ENCODE data around the gene CFAP46.
"Not testable (repeated sequence)": the region's sequence is repeated elsewhere in the genome, so short reads cannot be mapped to it uniquely, and the experiment has no call there.

Gene CFAP46

DNA sequence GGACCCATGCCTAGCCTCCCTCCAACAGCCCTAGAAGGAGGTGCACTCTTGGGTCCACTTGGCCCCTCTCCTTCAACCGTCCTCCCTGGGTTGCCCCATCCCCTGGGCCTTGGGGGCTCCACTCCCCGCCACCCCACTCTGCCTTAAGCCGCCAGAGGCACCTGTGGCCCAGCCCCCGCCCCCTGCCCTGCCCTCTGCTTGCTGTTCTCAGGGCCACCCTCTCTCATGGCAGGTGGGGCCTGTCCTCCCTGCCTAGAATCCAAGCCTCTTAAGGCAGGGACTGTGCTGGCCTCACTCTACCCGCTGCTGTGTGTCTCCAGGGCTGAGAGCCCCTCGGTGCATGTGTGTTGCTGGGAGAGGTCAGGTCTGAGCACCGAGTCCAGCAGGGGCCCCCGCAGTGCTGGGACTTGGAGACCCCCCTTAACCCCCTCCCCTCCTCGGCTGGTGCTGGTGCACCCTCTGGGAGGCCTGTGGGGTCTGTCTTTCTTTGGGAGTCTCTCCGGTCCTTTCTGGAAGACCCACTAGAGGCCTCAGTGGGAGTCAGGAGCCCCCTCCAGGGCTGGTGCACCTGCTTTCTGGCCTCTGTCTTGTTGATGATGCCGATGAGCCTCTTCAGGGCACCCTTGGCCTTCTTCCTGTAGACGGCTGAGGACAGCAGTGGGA is 43.8 kb downstream of the CFAP46 start:
- DNase-seq: no peak

DNA sequence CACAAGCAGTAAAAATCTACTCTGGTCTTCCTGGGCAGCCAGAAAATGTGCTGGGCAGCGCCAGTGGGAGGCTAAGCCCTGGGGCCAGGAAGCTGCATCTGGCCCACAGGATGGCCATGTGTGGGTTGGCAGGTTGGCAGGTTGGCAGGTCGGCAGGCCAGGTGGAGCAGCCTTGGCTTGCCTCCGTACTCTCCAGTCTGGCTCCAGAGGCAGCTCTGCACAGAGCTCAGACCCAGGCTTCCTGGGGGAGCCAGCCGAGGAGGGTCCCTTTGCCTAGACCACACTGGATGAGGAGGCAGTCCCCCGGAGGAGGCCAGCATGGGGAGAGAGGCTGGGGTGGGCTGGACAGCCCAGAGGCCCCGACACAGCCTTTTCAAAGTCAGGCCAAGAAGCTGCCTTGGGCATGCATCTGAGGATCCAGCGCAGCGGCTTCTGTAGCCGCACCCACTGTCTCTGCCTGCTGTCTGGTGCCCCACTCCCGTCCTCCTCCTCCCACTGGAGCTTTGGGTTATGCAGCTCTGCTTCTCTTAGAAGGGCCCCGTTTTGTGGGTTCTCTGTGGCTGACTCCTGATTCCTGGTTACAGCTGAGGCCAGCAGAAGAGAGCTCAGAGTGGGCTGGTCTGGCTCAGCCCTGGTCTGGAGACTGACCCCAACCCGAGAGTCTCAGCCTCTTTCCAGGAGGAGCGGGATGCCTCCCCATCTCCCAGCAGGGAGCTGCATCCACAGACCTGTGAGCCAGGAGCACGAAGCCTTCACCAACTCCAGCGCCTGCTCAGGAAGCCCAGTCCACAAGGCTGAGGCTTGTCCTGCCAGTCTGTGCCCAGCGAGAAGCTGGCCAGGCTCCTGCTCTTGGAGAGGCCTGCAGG is 44.6 kb downstream of the CFAP46 start:
- no peak for DNase-seq

DNA sequence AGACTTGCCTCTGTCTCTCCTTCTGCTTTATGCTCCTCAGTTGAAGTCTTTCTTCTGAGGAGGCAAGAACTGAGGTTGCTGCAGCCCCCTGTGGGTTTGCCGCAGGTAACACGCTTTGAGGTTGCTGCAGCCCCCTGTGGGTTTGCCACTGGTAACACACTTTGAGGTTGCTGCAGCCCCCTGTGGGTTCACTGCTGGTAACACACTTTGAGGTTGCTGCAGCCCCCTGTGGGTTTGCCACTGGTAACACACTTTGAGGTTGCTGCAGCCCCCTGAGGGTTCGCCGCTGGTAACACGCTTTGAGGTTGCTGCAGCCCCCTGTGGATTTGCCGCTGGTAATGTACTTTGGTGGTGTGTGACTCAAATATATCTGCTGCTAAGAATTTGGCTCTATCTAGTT is 48.6 kb downstream of the CFAP46 start:
- DNase-seq: not testable (repeated sequence)

DNA sequence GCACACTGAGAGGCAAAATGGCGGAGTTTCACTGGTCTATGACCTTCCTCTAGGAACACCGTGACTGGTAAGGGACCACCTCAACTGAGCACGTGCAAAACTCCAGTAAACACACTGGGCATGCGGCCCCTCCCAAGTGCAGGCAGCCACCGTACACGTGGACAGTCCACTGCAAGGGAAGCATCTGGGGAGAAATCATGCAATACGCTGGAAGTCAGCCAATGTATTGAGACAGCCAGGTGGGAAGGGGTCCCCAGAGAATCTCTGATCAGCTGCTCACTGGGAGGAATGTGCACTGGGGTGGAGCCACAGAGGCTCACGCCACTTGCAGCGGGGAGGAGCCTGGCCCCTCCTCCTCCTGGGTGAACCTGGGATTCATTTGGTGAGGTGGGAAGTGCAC is 49.3 kb downstream of the CFAP46 start:
- DNase-seq: no peak

DNA sequence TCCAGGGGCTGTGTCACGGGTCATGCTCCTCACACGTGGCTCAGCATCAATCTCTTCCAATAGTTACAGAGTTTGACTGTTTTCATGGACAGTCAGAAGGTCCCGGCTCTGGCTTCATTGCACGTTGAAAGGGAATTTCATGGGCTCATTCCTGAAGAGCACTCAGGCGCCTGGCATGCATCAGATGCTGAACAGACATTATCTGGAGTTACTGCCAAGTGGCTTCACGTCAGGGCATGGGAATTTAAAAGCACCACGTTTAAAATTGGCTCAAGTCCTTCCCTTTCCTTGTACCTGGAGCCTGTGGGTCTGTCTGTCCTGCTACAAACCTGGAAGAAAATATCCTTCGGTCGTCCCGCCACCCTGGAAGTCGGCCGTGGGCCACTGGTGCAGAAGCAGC is 50.4 kb downstream of the CFAP46 start:
- no peak for DNase-seq

DNA sequence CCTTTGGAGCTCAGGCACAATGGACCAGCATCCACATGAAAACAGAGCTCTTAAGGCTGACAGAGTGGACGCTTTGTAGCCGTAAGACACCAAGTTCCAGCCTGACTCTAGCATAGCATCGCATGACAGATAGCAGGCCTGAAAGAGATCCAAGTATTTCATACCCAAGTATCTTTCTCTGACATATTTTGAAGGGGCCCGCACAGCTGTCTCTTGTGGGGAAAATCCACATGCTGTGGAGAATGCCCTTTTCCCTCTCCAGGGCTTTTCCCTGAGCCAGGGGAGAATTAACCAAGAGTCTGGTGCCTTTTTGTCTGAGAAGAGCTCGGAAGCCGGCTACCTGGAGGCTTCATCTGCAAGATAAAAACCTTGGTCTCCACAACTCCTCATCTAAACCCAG is 51.0 kb downstream of the CFAP46 start:
- no peak for DNase-seq

DNA sequence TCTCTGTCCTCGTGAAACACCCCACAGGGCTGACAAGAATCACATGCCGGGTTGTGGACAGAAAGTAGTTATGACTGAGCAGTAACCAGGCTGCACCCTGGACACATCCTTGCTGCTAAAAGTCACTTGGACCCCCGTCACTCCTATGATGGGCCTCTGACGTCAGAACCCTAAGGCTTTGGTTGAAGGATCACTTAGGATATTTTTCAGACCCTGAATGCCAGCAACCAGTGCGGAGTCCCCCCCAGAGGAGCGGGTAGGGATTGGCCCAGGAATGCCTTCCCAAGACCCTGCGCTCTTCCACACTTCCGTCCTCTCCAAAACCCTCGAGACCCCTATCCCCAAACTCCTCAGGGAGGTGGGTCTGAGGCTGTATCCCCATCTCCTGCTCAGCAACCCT is 52.1 kb downstream of the CFAP46 start:
- DNase-seq: no peak

DNA sequence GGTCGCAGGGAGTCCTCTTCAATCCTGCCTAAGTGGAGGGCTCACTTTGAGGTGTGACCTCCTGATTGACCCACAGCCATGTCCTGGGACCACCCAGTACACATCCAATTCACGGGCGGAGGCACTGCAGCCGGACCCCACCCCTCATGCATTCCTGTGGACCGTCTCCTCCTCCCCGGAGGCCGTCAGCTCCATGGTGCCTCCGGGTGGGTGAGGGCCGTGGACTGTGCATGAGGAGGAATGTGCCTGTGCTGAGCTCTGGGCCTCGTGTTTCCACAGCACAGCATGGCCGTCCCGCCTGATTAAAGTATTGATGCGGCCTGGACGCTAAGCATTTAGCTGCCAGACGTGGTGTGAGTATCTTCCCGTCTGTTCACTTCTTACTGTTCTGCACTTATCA is 52.8 kb downstream of the CFAP46 start:
- DNase-seq: no peak

DNA sequence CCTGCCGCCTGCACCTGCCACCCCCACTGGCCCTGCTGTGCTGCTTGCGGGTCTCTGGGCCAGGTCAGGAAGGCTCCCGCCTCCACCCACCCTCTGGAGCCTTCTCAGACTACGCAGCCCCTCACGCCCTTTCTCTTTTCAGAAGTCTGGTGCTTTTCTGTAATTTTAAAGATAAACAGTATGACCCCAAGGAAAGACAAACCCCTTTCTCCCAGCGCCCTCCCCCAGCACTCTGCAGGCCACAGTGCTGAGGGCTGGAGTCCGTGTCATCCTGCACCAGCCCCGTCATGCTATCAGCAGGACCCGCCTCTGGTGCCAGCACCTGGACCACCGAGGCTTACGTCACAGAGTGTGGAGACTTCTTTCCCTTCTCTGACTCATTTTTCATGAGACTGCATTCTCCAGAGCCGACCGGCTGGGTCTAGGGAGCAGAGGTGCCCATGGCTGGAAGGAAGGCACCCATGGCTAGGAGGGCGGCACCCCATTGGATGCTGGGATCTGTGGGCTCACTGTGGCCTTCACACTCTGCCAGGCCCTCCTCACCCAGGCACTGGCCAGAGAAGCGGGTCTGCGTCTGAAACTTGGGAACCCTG is 53.4 kb downstream of the CFAP46 start:
- DNase-seq: no peak

DNA sequence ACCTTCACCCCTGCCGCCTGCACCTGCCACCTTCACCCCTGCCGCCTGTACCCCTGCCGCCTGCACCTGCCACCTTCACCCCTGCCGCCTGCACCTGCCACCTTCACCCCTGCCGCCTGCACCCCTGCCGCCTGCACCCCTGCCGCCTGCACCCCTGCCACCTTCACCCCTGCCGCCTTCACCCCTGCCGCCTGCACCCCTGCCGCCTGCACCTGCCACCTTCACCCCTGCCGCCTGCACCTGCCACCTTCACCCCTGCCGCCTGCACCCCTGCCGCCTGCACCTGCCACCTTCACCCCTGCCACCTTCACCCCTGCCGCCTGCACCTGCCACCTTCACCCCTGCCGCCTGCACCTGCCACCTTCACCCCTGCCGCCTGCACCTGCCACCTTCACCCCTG is 53.9 kb downstream of the CFAP46 start:
- not testable (repeated sequence) for DNase-seq

DNA sequence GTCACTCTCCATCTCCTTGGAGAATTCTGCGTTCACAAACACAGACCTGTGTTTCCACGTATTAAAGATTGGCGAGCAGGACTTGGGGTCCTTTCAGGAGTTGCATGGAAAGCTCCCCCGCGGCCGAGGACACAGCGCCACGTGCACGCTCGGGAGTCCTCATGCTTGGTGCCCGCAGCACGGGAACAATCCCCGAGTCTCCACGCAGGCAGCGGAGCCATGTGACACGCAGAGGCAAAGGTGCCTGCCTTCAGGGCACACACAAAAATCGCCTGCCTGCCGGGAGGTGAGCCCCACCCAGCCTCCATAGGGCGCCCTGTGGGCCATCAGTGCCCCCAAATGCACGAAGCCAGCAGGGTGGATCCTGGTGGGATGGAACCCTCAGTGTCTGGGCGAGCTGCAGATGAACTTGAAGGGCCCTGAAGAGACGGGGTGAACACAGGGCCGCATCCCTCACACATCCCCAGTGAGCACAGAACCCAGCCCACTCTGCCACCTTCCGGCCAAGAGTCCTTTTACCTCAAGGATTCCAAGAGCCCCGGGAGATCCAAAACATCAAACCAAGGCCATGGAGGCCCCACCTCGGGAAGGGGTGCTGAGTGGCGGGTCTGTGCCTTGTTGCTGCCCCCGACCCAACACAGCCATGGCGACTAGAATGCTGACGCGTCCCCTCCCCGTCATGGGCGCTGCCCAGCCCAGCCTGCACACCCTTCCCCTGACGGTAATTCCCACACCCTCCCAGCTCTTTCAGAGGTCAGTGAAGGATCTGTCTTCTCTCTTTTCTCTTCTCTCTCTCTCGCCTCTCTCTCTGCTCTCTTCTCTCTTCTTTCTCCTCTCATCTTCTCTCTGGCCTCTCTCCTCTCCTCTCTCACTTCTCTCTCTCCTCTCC is 55.9 kb downstream of the CFAP46 start:
- no peak for DNase-seq

DNA sequence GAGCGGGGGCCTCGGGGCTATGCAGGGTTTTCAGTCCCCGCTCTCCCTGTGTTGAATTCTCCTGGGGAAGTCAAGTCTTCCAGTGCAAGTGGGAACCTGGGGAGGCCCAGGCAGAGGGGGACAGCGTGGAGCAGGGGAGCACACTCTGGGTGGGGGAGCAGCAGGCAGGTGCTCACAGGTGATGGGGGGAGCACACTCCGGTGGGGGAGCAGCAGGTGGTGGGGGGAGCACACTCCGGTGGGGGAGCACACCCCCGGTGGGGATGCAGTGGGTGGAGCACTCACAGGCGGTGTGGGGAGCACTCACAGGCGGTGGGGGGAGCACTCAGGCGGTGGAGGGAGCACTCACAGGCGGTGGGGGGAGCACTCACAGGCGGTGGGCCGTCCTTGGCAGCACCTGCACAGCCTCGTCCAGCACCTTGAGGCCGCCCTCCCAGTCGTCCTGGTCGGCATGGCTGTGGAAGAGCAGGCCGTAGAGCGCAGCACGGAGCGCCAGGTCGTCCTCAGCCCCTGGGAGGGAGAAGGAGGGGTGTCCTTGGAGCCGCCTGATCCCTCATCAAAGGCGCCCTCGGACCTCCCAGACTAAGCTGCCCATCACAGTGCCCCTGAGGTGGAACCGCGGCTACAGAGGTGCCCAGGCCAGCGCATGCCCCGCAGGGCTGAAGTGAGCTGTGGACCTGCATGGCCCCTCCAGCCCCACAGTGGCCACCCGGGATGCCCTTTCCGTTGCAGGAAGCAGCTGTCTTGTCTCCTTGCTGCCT is 56.7 kb downstream of the CFAP46 start:
- no peak for DNase-seq

DNA sequence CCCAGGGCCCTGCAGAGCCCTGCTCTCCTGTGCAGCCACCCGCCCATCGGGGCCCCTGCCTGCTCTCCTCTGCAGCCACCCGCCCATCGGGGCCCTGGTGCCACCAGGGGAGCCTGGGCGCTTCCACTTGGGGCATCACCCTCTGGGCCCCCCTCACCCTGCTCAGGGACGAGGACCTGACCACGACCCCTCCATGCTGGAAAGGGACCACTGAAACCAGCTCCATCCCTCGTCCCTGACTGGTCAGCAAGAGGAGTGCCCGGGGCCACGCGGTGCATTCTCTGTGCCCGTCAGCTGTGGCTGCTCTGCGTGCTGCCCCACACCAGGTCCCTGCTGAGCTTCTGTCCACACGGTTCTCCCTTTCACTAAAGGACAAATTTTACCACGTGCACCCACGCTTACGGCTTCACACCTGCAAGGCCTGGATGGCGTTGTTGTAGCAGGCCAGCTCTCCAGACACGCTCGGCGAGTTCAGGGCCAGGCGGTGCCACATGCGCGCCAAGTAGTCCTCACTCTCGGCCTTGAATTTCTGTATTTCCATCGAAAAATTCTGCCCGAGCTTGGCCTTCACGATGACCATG is 57.6 kb downstream of the CFAP46 start:
- no peak for DNase-seq

DNA sequence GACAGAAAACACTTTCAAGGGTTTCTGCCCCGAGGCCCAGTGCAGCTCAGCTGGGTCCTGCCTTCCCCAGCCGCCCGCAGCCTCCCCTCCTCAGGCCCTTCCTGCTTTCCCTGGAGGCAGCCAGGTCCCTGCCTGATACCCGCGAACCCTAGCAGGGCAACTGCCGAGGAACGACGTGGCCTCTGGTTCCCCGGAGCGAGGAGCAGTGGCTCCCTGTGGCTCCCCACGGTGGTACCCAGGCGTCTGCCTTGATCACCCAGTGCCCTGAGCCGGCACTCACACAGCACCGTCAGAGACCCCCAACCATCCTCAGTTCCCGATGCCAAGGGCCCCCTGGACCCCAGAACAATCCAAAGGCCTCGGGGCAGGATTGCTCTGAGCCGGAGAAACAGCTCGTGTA is 58.3 kb downstream of the CFAP46 start:
- no peak for DNase-seq

DNA sequence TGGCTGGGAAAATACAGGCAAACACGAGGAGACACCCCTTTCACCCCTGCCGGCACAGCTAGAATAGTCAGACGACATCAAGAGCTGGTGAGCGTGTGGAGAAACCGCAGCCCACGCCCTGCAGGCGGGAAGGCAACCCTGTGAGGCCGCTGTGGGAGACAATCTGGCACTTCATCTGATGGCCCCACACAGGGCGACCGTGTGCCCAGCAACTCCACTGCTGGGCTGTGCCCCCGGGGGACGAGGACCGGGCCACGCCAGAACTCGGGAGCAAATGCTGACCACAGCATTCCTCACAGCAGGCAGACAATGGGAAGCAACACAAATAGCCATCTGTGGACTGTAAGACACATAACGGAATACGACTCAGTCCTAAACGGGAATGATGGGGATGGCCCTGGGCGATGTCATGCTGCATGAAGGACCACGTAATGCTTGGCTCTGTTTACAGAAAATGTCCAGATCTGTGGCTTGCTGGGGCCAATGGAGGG is 58.9 kb downstream of the CFAP46 start:
- DNase-seq: no peak

DNA sequence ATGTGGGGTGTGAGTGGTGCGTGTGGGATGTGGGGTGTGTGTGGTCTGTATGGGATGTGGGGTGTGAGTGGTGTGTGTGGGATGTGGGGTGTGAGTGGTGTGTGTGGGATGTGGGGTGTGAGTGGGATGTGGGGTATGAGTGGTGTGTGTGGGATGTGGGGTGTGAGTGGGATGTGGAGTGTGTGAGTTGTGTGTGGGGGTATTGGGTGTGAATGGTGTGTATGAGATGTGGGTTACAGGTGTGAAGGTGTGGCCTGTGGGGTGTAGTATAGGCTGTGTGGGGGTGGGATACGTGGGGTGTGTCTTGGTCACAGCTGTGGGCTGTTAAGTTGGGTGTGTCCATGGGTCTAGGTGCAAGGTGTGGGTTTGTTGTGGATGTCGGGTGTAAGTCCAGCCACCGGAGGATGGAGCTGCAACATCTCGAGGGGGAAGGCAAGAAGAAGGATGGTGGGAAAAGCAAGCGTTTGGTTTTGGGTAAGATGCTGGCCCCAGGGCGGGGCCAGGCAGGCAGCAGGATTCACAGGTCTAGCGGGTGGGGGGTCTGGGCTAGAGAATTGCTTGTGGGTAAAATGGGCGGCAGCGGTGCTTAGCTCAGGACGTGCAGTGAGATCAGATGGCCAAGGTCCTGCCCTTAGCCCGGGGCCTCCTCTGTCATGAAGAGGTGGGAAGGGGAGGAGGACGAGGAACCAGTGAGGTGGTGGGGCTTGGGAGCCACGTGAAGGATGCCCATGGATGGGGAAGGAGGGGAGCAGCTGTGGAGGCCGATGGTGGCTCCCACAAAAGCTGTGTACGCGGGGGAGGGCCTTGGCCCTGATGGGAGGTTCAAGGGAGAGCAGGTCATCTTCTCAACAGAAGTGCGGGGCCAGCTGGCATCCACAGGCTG is 60.1 kb downstream of the CFAP46 start:
- DNase-seq: no peak

DNA sequence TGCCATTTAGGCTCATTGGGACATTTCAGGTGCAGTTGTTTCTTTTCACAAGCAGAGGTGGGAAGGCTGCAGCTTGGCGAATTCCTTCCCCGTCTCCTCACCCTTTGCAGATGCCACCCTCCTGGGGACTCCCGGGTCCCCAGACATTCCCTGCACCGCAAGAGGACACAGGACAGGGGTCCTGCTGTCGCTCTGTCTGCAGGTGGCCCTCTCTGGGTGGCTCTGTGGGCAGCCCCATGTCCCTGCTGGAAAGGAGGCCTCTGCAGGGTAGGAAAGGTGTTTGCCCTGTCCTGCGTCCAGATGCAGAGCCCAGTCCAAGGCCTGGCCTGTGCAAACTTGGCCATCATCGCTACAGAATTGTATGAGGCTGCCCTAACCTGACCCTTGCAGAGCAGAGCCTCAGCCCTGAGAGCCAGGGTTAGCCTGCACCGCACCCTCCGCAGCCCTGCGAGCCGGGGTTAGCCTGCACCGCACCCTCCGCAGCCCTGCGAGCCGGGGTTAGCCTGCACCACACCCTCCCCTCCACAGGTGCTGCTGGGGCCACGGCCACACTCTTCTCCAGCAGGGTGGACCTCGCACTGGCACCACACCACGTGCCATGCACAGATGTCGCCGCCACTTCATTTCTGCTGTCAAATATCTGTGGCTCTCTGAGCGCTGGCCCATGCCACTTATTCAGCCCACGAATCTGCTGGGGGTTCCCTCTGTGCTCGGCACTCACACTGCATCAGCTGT is 61.0 kb downstream of the CFAP46 start:
- no peak for DNase-seq

DNA sequence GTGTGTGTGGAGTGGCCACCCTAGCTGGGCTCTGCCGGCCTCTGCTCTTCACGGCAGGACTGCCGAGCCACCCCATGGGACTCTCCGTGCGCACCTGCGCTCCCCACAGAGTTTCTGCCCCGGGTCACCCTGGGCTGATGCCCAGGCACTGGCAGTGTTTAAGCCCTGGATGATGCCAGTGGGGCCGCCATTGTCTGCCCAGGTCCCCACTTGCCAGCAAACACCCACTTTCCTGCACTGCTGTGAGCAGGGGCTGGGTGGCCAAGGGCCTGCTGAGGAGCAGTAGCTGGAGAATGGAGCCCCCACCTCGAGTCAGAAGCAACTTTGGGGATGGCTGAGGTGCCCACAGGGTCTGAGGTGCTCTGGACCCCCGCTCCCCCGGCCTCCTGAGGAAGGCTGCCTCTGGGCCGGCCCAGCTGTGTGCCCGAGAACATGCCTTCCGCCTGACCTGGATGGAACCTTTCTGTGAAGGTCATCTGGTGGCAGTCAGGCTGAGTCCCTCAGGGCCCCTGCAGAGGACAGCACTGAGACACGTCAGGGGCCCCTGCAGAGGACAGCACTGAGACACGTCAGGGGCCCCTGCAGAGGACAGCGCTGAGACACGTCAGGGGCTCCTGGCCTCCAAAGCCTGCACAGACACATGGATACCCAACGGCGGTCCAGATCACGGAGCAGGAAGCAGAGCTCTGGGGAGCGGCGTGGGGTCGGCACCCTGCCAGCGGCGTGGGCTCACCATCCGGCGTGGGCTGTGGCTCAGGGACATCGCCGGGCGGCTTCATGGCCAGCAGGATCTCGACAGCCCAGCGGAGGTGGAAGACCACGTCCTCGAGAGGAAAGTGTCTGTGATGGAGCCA is 62.0 kb downstream of the CFAP46 start:
- DNase-seq: no peak

All from stimulated activated CD4-positive, alpha-beta T cell treated with anti-CD3 and anti-CD28 coated beads, Interleukin-4, amount 100 ng/mL, for 24 hours (primary cell).